ENCODE measurements around the gene PITPNC1.
A peak's percentile ranks its signal among the peaks of the same experiment; 100 is the strongest.
"Not testable (repeated sequence)": the region's sequence is repeated elsewhere in the genome, so short reads cannot be mapped to it uniquely, and the experiment has no call there.

PITPNC1 gene

DNA sequence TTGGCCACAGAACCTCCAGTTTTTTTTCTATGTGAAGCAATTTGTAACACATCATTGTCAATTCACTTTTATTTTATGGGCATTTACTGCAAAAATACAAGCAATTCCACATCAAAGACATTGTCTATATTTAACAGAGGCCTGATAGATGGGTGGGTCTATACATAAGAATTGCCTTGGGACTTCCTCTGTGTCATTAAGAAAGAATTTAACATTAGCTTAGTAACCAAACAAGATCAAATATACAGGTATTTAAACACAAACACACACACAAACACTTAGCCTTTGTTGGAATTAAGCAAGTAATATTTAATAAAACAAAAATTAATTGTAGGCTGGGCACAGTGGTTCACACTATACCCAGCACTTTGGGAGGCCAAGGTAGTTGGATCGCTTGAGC, 4.3 kb upstream of the PITPNC1 start:
- no peak for DNase-seq

DNA sequence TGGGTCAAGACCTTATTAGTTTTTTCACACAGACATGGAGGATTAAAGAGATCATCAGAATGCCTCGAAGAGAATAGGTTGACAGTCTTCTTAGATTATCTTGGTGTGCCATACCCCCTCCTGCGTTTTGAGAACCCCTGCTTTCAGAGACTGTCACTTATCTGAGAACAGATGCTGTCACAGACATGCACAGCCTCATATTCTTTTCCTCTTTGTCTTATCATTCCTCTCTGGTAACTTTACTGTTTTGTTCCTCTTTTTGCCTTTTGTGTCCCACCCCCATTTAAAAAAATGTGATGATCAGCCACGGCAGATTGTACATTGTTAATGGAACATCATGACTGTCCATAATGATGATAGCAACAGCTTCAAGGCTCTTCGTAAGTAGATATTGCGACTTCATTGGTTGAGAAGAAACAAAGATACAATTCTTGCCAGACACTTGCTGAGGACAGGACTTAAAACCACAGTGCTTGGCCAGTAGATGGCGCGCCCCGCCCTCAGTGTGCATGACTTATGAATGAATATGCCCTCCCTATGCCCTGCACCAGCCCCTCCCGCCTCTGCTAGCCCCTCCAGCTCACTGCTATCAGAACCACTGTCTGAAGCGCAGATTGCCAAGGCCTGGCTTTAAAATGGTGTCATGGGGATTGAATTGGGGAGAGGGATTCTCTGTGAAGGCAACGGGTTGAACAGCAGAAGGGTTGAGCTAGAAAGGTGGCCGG, 2.6 kb upstream of the PITPNC1 start:
- DNase-seq, result peak; percentile 87

DNA sequence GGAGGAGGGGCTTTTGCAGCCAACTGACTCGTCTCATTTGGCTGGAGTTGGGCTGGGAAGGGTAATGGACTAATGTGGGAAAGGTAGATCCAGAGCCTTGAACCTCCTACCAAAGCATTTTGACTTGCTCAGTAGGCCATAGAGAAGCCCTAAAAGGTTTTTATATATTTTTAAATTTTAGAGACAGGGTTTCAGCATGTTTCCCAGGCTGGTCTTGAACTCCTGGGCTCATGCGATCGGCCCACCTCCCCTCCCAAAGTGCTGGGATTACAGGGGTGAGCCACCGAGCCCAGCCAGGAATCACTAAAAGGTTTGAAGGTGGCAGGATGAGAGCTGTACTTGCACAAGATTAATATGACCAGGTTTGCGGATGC, 2.0 kb upstream of the PITPNC1 start:
- DNase-seq, result no peak

DNA sequence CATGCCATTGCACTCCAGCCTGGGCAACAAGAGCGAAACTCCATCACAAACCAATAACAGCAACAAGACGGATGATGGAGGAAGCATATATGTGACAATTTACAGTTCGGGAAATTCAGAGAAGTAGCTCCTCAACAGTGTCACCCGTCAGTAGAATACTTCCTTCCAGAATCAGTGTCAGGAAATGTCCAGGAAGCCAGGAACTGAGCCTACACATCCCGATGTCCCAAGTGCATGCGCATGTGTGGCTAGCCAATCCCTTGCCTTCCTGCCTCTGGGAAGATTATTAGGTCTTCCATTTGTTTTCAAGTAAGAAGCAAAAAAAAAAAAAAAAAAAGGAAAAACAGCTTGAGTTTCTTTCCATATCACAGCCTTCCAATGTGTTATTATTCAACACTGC, 1.4 kb upstream of the PITPNC1 start:
- DNase-seq, result no peak

DNA sequence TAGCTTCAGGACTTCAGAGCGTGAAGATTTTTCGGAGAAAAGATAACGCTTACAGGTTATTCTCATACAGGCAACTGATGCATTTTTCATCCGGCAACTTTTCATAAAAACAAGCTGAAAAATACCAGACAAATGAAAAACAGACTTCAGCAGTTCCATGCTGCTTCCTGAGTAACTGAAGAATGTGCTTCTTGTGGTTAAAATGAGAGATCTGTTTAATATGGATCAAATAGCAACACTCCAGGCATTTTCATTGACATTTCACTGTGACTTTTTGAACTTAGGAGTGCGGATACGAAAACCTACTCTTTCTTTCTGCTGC, 705 bp upstream of the PITPNC1 start:
- no peak for DNase-seq

DNA sequence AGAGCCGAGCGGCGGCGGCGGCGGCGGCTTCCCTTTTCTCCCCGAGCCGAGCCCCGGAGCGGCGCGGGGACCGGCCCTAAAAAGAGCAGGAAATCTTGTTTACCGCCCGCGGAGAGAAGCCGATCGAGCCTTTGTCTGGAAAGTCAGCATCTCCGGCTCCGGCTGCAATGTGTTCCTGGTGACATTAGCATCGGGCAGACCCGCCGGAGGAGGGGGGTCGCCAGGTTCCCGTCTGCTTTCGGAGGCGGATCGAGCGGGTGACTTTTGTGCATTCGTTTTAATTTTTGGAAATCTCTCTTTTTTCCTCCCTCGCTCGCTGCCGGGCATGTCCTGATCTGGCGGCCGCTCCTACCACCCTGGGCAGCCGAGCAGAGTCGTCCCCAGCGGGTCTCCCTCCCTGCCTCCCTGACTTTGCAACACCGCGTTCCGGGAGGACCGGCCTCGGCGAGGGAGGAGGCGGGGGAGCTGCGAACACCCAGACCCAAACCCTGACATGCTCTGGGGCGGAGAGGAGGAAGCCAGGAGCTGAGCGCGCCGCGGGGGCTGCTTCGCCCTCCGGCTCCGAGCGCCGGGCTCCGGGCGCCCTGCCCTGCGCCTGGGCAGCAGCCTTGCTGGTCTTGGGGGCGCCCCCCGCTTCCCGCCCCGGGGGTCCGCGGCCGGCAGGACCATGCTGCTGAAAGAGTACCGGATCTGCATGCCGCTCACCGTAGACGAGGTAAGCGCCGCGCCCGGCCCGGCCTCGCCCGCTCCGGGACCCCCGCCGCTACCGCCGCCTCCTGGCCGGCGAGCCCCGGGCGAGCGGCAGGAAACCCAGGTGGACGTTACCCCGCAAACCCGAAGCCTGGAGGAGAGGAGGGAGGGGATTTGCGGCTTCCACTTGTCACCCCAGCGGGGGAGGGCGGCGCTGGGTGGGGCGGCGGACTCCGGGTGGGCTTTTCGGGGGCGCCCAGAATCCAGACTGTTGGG, 690 bp downstream of the PITPNC1 start:
- DNase-seq, result no peak

DNA sequence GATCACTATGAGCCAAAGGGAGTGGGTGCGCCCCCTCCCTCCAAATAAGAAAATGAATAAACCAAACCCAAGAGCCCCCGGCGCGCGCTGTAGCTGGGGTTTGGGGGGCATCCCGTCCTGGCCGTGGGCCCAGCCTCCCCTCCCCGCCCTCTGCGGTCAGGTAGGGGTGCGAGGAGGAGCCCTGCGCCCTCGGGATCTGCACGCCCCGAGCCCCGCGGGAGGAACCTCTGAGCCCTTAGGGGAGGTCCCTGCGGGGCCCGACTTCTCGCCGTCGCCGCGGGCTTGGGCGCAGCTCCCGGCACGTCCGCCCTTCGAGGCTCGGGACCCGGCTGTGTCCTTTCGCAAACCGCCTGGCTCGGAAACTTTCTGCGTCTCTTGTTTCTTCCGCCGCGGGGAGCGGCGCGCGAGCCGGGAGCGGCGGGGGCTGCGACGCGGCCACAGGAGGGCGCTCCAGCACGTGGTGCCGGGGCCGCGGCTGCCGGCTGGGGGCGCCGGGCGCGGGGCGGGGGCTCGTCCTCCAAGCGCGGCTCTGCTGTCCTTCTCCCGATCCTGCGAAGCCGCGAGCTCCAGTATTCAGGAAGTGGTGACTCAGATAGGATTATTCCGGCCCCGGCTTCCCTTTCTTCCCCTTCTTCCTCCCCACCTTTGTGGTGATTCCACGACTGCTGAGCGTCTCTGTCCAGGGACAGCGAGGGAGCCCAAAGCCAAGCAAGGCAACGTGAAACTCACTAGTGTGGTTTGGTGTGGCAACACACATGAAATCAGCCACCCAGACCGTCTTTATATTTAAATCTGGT, 1.6 kb downstream of the PITPNC1 start:
- peak; percentile 68 for DNase-seq

DNA sequence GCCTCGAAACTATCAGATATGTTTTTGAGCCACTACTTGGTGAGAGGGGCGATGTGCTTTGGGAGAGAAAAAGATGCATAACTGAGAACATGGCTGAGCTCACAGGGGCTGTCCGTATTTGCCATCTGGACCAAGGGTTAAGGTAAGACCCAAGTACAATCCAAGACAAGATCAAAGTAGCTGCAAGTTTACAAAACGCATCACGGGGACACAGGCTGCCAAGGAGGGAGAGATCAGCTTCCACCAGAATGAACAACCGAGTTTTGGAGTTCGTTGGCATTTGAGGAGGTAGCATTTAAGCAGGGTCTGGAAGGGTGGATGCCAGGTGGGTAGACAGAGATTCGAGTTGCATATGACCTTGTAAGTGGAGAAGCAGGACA, 2.2 kb downstream of the PITPNC1 start:
- DNase-seq, result peak; percentile 29

DNA sequence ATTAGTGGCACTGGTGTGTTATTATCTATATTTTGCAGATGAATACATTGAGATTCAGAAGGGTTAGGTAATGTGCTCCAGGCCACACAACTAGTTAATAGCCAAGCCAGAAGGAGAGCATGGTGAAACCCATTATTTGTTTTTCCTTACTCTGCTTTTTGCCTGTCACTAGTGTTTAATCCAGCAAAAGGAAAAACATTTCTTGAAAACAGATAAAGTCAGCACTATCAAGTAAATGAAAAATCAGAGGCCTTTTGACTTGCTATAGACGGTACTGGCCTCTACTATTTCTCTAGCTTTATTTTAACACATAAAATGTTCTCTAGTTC, 4.8 kb downstream of the PITPNC1 start:
- DNase-seq, result no peak

DNA sequence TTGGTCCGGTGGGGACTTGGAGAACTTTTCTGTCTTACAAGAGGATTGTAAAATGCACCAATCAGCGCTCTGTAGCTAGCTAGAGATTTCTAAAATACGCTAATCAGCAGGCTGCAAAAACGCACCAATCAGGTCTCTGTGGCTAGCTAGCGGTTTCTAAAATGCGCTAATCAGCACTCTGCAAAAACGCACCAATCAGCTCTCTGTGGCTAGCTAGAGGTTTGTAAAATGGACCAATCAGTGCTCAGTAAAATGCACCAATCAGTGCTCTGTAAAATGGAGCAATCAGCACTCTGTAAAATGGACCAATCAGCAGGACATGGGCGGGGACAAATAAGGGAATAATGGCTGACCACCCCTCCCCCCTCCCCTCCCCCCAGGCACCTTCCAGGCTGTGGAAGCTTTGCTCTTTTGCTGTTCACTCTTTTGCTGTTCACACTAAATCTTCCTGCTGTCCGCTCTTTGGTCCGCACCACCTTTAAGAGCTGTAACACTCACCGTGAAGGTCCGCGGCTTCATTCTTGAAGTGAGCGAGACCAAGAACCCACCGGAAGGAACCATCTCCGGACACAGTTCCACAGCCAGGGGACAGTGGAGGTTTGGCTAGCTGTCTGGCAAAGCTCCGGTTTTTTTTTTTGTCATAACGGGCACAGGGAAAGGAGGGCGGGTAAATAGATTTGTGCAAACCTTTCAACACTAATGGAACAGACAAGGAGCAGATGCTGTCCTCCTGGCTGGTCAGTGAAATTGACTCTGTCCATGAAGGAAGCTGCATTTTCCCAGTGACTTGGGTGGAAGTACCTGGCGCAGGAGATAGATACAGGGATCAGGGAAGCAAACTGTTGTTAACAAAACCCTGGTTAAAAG, 8.3 kb downstream of the PITPNC1 start:
- DNase-seq, result no peak

DNA sequence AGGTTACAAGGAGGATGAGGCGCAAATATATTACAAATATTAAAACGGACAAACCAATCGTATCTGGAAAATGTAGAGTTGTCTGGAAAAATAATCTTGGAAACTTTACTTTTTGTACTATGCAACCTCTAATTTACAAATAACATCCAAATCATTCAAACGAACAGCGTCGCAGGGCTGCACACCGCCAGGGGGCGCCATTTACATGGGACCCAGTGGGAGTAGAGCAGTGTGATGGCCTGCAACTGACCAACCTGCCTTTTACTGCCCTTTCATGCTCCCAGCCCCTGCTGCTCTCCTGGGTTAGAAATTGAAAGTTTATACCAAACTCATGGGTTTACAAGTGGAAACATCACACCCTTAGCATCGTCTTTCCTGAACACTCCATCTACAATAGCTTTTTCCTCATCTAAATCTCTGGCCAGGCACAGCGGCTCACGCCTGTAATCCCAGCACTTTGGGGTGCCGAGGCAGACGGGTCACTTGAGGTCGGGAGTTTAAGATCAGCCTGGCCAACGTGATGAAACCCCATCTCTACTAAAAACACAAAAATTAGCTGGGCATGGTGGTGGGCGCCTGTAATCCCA, 10.0 kb downstream of the PITPNC1 start:
- DNase-seq, result peak; percentile 65

DNA sequence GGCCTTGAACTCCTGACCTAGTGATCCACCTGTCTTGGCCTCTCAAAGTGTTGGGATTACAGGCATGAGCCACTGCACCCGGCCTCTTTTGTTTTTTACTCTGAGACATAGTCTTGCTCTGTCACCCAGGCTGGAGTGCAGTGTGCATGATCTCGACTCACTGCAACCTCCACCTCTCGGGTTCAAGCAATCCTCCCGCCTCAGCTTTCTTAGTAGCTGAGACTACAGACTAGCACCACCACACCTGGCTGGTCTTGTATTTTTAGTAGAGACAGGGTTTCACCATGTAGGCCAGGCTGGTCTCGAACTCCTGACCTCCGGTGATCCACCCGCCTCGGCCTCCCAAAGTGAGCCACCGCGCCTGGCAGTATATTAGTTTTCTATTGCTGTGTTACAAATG, 11.5 kb downstream of the PITPNC1 start:
- DNase-seq, result not testable (repeated sequence)

DNA sequence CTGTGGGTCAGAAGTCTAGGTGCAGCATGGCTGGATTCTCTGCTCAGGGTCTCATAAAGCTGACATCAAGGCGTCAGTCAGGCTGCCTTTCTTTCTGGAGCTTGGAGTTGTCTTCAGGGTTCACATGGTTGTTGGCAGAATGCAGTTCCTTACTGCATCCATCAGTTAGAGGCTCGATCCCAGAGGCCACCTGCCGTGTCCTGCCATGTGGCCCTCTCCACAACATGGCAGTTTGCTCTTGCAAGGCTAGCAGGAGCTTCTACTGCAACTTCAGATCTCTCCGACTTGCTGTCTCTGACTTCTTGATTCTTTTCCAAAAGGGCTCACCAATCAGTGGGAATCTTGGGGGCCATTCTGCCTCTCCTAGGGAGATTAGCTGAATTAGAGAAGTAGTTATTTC, 11.9 kb downstream of the PITPNC1 start:
- DNase-seq, result no peak

DNA sequence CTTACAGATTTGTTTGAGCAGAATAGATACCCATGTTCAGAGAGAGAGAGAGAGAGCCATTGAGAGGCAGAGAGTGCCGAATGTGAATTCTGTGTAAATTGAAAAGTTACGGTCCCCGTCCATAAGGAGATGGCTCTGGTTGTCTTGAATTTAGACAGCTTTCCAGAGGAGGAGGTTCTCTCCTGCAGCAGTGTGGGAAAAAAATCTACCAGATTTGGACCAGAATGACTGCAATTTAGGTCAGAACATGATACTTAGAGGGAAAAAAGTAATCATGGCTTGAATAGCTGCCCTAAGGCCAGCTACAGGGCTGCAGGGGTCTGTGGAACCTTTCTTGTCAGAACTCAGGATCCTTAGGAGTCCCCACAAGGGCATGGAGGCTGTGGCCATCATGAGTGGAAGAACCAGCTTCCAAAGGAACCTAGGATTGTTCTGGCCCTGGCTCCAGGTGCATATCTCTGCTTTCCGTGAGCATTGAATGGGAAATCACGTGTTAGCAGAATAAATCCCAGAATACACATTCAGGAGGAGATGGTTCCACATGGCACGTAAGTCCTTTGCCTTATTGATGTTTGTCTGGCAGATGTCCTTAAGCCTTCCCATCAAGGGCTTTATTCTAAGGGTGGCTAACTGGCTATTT, 13.0 kb downstream of the PITPNC1 start:
- DNase-seq, result no peak

DNA sequence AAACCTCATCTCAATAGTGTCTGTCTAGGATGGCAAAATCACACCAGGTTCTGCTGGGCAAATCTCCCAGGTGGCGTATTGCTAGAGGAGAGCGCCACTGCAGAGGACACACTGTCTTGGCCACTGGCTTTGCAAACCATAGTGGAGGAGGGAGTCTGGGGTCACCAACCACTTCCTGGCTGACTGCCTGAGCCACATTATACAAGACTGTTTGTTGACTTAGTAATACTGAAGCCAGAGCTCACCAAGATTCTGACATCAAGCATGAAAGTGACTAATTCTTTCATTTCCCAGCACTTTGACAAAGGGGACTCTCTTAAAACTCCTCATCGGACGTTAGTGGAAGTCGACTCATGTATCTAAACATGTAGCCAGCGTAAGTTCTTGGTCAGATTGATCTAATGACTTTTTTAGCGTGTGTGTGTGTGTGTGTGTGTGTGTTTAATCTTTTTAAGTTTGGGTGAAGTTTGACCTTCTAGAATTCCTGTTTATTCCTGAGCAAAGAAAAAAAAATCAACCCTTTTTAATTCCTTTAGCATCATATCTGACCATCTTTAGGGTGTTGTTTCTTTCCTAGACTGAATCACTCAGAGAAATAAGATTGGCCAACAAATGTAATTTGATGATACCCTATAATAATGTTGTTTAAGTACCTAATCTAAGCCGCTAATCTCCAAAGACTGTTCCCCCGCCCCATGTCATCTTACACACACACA, 13.7 kb downstream of the PITPNC1 start:
- DNase-seq, result peak; percentile 57

DNA sequence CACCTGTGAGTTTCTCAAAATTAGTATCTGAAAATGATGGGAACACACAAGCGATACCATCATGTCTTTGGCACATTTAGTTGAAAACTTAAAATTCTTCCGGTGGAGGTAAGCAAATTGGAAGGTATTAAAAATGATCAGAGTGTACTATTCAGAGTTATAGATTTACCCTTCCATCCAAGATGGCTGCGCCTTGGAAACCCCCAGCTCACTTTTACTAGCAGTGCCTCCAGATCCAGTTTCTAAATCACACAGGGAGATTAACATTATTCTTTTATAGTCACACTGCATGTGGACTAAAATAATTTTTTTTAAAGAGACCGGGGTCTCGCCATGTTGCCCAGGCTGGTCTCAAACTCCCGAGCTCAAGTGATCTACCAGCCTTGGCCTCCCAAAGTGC, 15.0 kb downstream of the PITPNC1 start:
- DNase-seq, result no peak

DNA sequence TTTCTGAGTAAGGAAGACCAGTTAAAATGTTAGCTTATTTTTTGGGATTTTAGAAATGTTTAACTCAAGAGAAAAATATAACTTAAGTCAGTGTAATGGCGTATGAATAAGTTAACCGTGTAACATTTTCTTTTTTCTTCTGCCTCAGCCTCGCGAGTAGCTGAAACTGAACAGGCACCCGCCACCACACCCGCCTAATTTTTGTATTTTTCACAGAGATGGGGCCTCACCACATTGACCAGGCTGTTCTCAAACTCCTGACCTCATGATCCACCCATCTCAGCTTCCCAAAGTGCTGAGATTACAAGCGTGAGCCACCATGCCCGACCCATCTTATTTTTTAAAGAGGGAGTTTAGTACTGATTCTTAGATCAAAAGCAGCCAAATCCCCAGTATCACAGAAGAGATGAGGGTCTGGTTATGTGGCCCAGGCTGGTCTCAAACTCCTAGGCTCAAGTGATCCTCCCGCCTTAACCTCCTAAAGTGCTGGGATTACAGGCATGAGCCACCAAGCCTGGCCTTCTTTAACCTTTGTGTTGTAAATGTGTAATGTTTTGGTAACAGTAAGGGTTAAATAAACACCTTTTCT, 16.8 kb downstream of the PITPNC1 start:
- DNase-seq, result no peak

DNA sequence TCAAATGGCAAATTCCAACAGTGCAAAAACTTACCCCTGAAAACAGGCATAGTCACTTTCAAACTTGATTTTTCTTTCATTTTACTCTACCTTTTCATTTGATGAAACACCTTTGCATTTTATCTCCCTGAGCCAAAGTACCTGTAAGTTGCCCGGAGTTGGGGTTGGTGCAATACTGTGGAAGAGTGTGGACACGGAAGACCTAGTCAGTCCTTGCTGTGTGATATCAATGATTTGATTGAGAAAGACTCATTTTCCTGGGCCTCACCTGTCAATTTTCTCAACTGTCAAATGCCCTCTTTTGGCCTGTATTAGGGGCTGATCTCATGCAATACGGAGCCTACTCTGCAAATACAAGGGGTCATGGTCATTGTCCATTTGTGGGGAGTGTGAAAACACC, 22.6 kb downstream of the PITPNC1 start:
- DNase-seq, result no peak

DNA sequence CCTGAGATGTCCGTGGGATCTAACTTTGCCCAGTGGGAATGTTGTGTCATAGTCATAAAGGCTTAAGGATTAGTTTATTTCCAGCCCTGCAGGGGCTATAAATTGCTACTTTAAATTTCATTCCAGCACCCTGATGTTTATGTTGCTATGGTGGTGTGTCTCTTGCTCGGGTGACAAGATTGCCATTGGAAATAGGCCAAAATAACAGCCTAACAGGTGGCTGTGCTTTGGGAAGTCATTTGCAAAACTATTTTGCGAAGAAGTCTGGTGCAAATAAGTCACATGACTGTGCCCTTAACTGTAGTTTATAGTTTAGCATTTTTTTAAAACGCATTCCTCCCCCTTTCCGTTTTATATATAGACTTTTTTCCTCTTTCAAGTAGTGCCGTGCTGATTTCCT, 23.1 kb downstream of the PITPNC1 start:
- no peak for DNase-seq

DNA sequence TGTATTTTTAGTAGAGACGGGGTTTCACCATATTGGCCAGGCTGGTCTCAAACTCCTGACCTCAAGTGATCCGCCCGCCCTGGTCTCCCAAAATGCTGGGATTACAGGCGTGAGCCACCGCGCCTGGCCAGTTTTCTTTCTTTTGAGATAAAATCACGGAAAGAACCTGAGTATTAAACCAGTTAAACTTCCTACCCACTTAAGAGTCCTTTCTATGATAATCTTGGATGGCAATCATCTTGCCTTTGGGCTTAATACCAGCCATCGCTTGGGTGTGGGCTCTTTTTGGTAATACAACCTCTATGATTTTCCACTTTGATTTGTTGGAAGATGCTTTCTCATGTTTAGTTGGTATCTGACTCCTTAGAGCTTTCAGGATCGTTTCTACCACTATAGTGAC, 24.0 kb downstream of the PITPNC1 start:
- no peak for DNase-seq
